Fibroblast of lung (primary cell): ENCODE measurements around the gene C17orf114.

Source experiments
- EZH2 ChIP-seq: IDR thresholded peaks from 2 replicates; pipeline ENCODE4 v1.5.1; 2012; ENCODE audit warnings: low read length, control low read depth, mild to moderate bottlenecking; ENCODE audit errors: missing control alignments
- TF ChIP-seq, protein P1 (sequence below), 2 donors: IDR thresholded peaks in 1 of 2; conservative IDR thresholded peaks in 1 of 2; 1 replicate in 1 of 2; 2 replicates in 1 of 2; pipeline ENCODE4 v1.5.1; 2011 to 2012; ENCODE audit warnings: low read length in 2 of 2, control low read depth in 1 of 2, inconsistent platforms in 1 of 2, low read depth in 1 of 2, mild to moderate bottlenecking in 1 of 2

DNA sequence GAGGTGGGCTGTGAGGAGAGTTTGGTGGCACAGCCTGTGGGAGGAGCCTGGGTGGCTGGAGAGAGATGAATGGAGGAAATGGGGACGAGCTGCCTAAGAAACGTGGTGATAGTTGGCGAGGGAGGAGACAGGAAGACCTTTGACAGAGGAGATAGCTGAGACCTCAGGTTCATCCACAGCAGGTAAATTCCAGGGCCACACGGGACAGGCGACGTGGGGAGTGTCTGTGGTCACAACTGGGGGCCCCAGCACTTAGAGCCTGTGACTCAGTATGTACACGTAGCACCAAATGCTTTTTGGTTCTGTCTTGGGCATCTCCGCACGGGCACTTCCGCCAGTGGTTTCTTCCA, 38.7 kb upstream of the C17orf114 start:
- TF ChIP-seq, protein P1, sequence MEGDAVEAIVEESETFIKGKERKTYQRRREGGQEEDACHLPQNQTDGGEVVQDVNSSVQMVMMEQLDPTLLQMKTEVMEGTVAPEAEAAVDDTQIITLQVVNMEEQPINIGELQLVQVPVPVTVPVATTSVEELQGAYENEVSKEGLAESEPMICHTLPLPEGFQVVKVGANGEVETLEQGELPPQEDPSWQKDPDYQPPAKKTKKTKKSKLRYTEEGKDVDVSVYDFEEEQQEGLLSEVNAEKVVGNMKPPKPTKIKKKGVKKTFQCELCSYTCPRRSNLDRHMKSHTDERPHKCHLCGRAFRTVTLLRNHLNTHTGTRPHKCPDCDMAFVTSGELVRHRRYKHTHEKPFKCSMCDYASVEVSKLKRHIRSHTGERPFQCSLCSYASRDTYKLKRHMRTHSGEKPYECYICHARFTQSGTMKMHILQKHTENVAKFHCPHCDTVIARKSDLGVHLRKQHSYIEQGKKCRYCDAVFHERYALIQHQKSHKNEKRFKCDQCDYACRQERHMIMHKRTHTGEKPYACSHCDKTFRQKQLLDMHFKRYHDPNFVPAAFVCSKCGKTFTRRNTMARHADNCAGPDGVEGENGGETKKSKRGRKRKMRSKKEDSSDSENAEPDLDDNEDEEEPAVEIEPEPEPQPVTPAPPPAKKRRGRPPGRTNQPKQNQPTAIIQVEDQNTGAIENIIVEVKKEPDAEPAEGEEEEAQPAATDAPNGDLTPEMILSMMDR (conservative IDR thresholded peaks at IDR 0.05 in 1 of 2, IDR thresholded peaks at IDR 0.05 in 1 of 2; ENCODE audit: low read depth in 1 of 2, low read length in 2 of 2), result no peak
- TF ChIP-seq EZH2, result no peak
